BJ (cell line): ENCODE results near the gene MARCO. TPM values are rescaled to one million over a fixed set of nuclear protein-coding genes. Genes with fewer than 3 reads are reported as not detected.

Source experiments
- CTCF ChIA-PET: fragments of 350-600 bp; formaldehyde crosslinking; extraction: SDS; loops from one replicate; lab custom pipeline; 2021; ENCODE audit warnings: antibody characterized with exemption, inconsistent platforms; lab: Yijun Ruan, JAX
- POLR2A ChIA-PET: fragments of 300-600 bp; sonication (Branson Sonifier 250); formaldehyde crosslinking; extraction: SDS; loops from one replicate; lab custom pipeline; 2021; ENCODE audit warnings: antibody characterized with exemption; lab: Charles Lee
- DNase-seq: peaks from one replicate; pipeline ENCODE4 v3.0.0-alpha.2; 2011; ENCODE audit warnings: low read depth
- H3K27me3 ChIP-seq: 2 replicates; pipeline ENCODE4 v1.6.0; 2011; ENCODE audit warnings: low read length; ENCODE audit not compliant: control insufficient read depth, insufficient read depth
- H3K36me3 ChIP-seq: 2 replicates; pipeline ENCODE4 v1.5.1; 2011; ENCODE audit warnings: low read length; ENCODE audit not compliant: control insufficient read depth, insufficient read depth
- H3K4me3 ChIP-seq: 2 replicates; pipeline ENCODE4 v1.5.1; 2011; ENCODE audit warnings: low read depth, mild to moderate bottlenecking, control low read depth, low read length
- polyA plus RNA-seq: library from polyadenylated mRNA; depleted of rRNA; stranded (reverse); fragments of >200 nt; gene quantifications from 2 replicates; pipeline ENCODE4 v1.2.3, GENCODE V29; 2011
- TF ChIP-seq, protein P1 (sequence below): IDR thresholded peaks from 2 replicates; pipeline ENCODE4 v1.5.1; 2011; ENCODE audit warnings: low read depth, mild to moderate bottlenecking, control low read depth, inconsistent platforms, low read length, moderate library complexity; ENCODE audit not compliant: insufficient read depth

The MARCO gene
- polyA plus RNA-seq, 1 experiment, result not detected

GRCh38 chr2:118911166-118911856 lies 30.7 kb upstream of the MARCO start:
- TF ChIP-seq, protein P1, sequence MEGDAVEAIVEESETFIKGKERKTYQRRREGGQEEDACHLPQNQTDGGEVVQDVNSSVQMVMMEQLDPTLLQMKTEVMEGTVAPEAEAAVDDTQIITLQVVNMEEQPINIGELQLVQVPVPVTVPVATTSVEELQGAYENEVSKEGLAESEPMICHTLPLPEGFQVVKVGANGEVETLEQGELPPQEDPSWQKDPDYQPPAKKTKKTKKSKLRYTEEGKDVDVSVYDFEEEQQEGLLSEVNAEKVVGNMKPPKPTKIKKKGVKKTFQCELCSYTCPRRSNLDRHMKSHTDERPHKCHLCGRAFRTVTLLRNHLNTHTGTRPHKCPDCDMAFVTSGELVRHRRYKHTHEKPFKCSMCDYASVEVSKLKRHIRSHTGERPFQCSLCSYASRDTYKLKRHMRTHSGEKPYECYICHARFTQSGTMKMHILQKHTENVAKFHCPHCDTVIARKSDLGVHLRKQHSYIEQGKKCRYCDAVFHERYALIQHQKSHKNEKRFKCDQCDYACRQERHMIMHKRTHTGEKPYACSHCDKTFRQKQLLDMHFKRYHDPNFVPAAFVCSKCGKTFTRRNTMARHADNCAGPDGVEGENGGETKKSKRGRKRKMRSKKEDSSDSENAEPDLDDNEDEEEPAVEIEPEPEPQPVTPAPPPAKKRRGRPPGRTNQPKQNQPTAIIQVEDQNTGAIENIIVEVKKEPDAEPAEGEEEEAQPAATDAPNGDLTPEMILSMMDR, result no peak
- no peak for DNase-seq
- ChIA-PET CTCF (no interaction called here), POLR2A (no interaction called here)
- Histone ChIP-seq H3K27me3 (no peaks in the 10 kb centered on the region), H3K4me3 (no peak overlapping the region), H3K36me3 (no peaks in the 10 kb centered on the region)

- ChIA-PET CTCF (no interaction called here), POLR2A (no interaction called here)
- no peaks in the 10 kb centered on the region for H3K36me3 ChIP-seq
- DNase-seq, result no peak
- H3K27me3 ChIP-seq, result no peaks in the 10 kb centered on the region
- H3K4me3 ChIP-seq, result no peak overlapping the region
- TF ChIP-seq, protein P1, result no peak
Measured at GRCh38 chr2:118911936-118912335, 30.1 kb upstream of the MARCO start.

- Histone ChIP-seq H3K27me3 (no peaks in the 10 kb centered on the region), H3K36me3 (no peaks in the 10 kb centered on the region), H3K4me3 (no peak overlapping the region)
- TF ChIP-seq, protein P1, result no peak
- POLR2A ChIA-PET, result no interaction called here
- CTCF ChIA-PET, result interaction anchor here (1.0 to 1.2 kb wide), 2 partner anchors 32 to 116 kb away, joined by 3 to 5 read pairs; no protein-coding TSS in a partner anchor
- DNase-seq, result no peak
Measured at GRCh38 chr2:118913131-118913802, 28.7 kb upstream of the MARCO start.

- Histone ChIP-seq H3K4me3 (no peak overlapping the region), H3K36me3 (no peaks in the 10 kb centered on the region), H3K27me3 (no peaks in the 10 kb centered on the region)
- DNase-seq, result no peak
- CTCF ChIA-PET, result interaction anchor here (1.0 to 1.2 kb wide), 2 partner anchors 32 to 116 kb away, joined by 3 to 5 read pairs; no protein-coding TSS in a partner anchor
- POLR2A ChIA-PET, result no interaction called here
- TF ChIP-seq, protein P1, result no peak
Measured at GRCh38 chr2:118913803-118914645, 28.0 kb upstream of the MARCO start.
